Measurements from ENCODE around the gene IL6ST.

IL6ST gene

GRCh38 chr5:55888205-55888604 is 106.6 kb downstream of the IL6ST start:
- DNase-seq = no peak

- DNase-seq = no peak
Observed at GRCh38 chr5:55885359-55885758, 109.4 kb downstream of the IL6ST start.
